HG03457 (cell line): Measurements from ENCODE around the gene OLFM2.
"Not testable (repeated sequence)": the region's sequence is repeated elsewhere in the genome, so short reads cannot be mapped to it uniquely, and the experiment has no call there.

Source experiments
- ATAC-seq: cut with Tn5 transposase; IDR thresholded peaks from one replicate; pipeline ENCODE4 v1.9.1; 2021; ENCODE audit warnings: moderate number of reproducible peaks; ENCODE audit not compliant: unreplicated experiment

Gene OLFM2

GRCh38 chr19:9836021-9836420 lies 100.3 kb downstream of the OLFM2 start:
- ATAC-seq = no peak

- ATAC-seq = peak; percentile 8
These were observed 100.8 kb downstream of the OLFM2 start for GRCh38 chr19:9835507-9835949.

GRCh38 chr19:9834726-9835506 lies 101.4 kb downstream of the OLFM2 start, which contains the start of gene PIN1:
TSS of gene PIN1 (plus strand) at chr19:9835318. CDS start at chr19:9835345, 27 bp downstream.
- ATAC-seq = peak; percentile 85

- ATAC-seq = no peak
These were observed 102.0 kb downstream of the OLFM2 start for GRCh38 chr19:9834307-9834725.

- ATAC-seq = no peak
These were observed 107.7 kb downstream of the OLFM2 start for GRCh38 chr19:9828551-9829063.

- ATAC-seq = peak; percentile 86
These were observed 108.8 kb downstream of the OLFM2 start, which contains the start of gene UBL5 for GRCh38 chr19:9827289-9828238. TSS of gene UBL5 (plus strand) at chr19:9827918. CDS start at chr19:9828338, 420 bp downstream.

- no peak for ATAC-seq
These were observed 112.5 kb downstream of the OLFM2 start for GRCh38 chr19:9823816-9824215.

- not testable (repeated sequence) for ATAC-seq
These were observed 116.3 kb downstream of the OLFM2 start for GRCh38 chr19:9820034-9820433.

- peak; percentile 40 for ATAC-seq
These were observed 116.8 kb downstream of the OLFM2 start for GRCh38 chr19:9819596-9819909.

GRCh38 chr19:9818734-9819595 lies 117.3 kb downstream of the OLFM2 start, which contains the start of gene FBXL12:
TSS of gene FBXL12 (minus strand) at chr19:9819079. CDS start at chr19:9818813, 266 bp downstream.
- ATAC-seq = peak; percentile 79

GRCh38 chr19:9818175-9818733 lies 118.1 kb downstream of the OLFM2 start:
- no peak for ATAC-seq

- ATAC-seq = no peak
These were observed 125.2 kb downstream of the OLFM2 start for GRCh38 chr19:9811139-9811538.

- no peak for ATAC-seq
These were observed 127.2 kb downstream of the OLFM2 start for GRCh38 chr19:9808855-9809824.

- no peak for ATAC-seq
These were observed 129.5 kb downstream of the OLFM2 start for GRCh38 chr19:9806803-9807202.
